Large intestine (tissue), 3 donors: ENCODE results near the gene ATP5F1D. TPM values are rescaled to one million over a fixed set of nuclear protein-coding genes. Genes with fewer than 3 reads are reported as not detected.

Experiments used
- DNase-seq, 2 donors: peaks; one replicate each; pipeline versions ENCODE4 v3.0.0 to v3.0.0-alpha.2; 2013
- H3K27ac ChIP-seq: one replicate; pipeline ENCODE4 v1.5.1; 2013; ENCODE audit warnings: low read length
- H3K27me3 ChIP-seq: 2 replicates; pipeline ENCODE4 v1.6.1; 2013; ENCODE audit warnings: low read length; ENCODE audit not compliant: control insufficient read depth, insufficient read depth
- H3K36me3 ChIP-seq: 2 replicates; pipeline ENCODE4 v1.6.1; 2013; ENCODE audit warnings: low read length; ENCODE audit not compliant: control insufficient read depth, insufficient read depth
- H3K4me1 ChIP-seq: one replicate; pipeline ENCODE4 v1.6.1; 2013; ENCODE audit warnings: low read length; ENCODE audit not compliant: control insufficient read depth, insufficient read depth
- H3K4me3 ChIP-seq: one replicate; pipeline ENCODE4 v1.5.1; 2013; ENCODE audit warnings: low read length
- H3K9me3 ChIP-seq: one replicate; pipeline ENCODE4 v1.6.1; 2013; ENCODE audit warnings: mild to moderate bottlenecking, low read depth, low read length, moderate library complexity; ENCODE audit not compliant: control insufficient read depth
- WGBS: methylation state at CpG from one replicate; pipeline ENCODE4 v1.1.5; 2013; ENCODE audit warnings: low lambda C conversion rate; ENCODE audit not compliant: insufficient coverage; 5-methylcytosine and 5-hydroxymethylcytosine counted together
- polyA plus RNA-seq: library from polyadenylated mRNA; unstranded; fragments of 120-200 nt; gene quantifications from one replicate; pipeline ENCODE4 v1.2.1, GENCODE V29; 2013

ATP5F1D gene
- polyA plus RNA-seq, 1 donor: 136 TPM

GRCh38 chr19:1267477-1268225 is 26.1 kb downstream of the ATP5F1D start:
- WGBS: no CpG with 5 or more reads among the region's 35 CpGs
- peaks cover 7% of the 10 kb centered on the region for H3K9me3 ChIP-seq
- H3K4me3 ChIP-seq: peak overlapping the region; percentile 42
- H3K27ac ChIP-seq: no peak overlapping the region
- H3K27me3 ChIP-seq: no peaks in the 10 kb centered on the region
- peak in 1 of 2 donors; percentile 51 for DNase-seq
- H3K36me3 ChIP-seq: peaks cover 23% of the 10 kb centered on the region
- peaks cover 71% of the 10 kb centered on the region for H3K4me1 ChIP-seq

GRCh38 chr19:1268226-1269064 is 26.9 kb downstream of the ATP5F1D start:
- DNase-seq: no peak
- H3K27ac ChIP-seq: peak overlapping the region; percentile 66
- no peak overlapping the region for H3K4me3 ChIP-seq
- no peaks in the 10 kb centered on the region for H3K27me3 ChIP-seq
- H3K4me1 ChIP-seq: peaks cover 71% of the 10 kb centered on the region
- peaks cover 6% of the 10 kb centered on the region for H3K9me3 ChIP-seq
- WGBS: no CpG with 5 or more reads among the region's 40 CpGs
- H3K36me3 ChIP-seq: peaks cover 30% of the 10 kb centered on the region

GRCh38 chr19:1269065-1269477 is 27.5 kb downstream of the ATP5F1D start, which contains the start of gene CIRBP:
CIRBP (plus strand) TSS chr19:1269332; CDS start chr19:1270934, 1,602 bp downstream.
- Histone ChIP-seq H3K36me3 (peaks cover 37% of the 10 kb centered on the region), H3K4me1 (peaks cover 76% of the 10 kb centered on the region), H3K27ac (peak within 1 kb of the TSS; percentile 66), H3K4me3 (peak within 1 kb of the TSS; percentile 74), H3K27me3 (no peaks in the 10 kb centered on the region), H3K9me3 (peaks cover 8% of the 10 kb centered on the region)
- peak; percentile 99 to 100 for DNase-seq
- WGBS: no CpG with 5 or more reads among the region's 50 CpGs

- H3K4me1 ChIP-seq: peaks cover 76% of the 10 kb centered on the region
- WGBS: 0% methylated on average over 1 of the region's 64 CpGs
- peak overlapping the region; percentile 74 for H3K4me3 ChIP-seq
- DNase-seq: peak; percentile 81 to 86
- peaks cover 42% of the 10 kb centered on the region for H3K36me3 ChIP-seq
- H3K27me3 ChIP-seq: no peaks in the 10 kb centered on the region
- H3K27ac ChIP-seq: peak overlapping the region; percentile 66
- H3K9me3 ChIP-seq: peaks cover 14% of the 10 kb centered on the region
These were observed 28.1 kb downstream of the ATP5F1D start for GRCh38 chr19:1269478-1270212.

- Histone ChIP-seq H3K4me3 (peak overlapping the region; percentile 74), H3K36me3 (peaks cover 48% of the 10 kb centered on the region), H3K27me3 (no peaks in the 10 kb centered on the region), H3K27ac (peak overlapping the region; percentile 66), H3K4me1 (peaks cover 74% of the 10 kb centered on the region), H3K9me3 (peaks cover 20% of the 10 kb centered on the region)
- no peak for DNase-seq
- WGBS: no CpG with 5 or more reads among the region's 8 CpGs
These were observed 28.8 kb downstream of the ATP5F1D start for GRCh38 chr19:1270213-1270853.

GRCh38 chr19:1270854-1271527 is 29.4 kb downstream of the ATP5F1D start:
- H3K27me3 ChIP-seq: no peaks in the 10 kb centered on the region

GRCh38 chr19:1271528-1272422 is 30.2 kb downstream of the ATP5F1D start:
- peak overlapping the region; percentile 74 for H3K4me3 ChIP-seq
- H3K4me1 ChIP-seq: peaks cover 73% of the 10 kb centered on the region
- H3K36me3 ChIP-seq: peaks cover 48% of the 10 kb centered on the region
- H3K27me3 ChIP-seq: no peaks in the 10 kb centered on the region
- no peak for DNase-seq
- no CpG with 5 or more reads among the region's 37 CpGs for WGBS
- no peak overlapping the region for H3K27ac ChIP-seq
- peaks cover 24% of the 10 kb centered on the region for H3K9me3 ChIP-seq

More at GRCh38 chr19:1270854-1271527, 29.4 kb downstream of the ATP5F1D start:
- Histone ChIP-seq H3K36me3 (peaks cover 48% of the 10 kb centered on the region), H3K27ac (no peak overlapping the region), H3K9me3 (peaks cover 23% of the 10 kb centered on the region), H3K4me3 (peak overlapping the region; percentile 74), H3K4me1 (peaks cover 69% of the 10 kb centered on the region)
- WGBS: no CpG with 5 or more reads among the region's 26 CpGs
- DNase-seq: no peak

- Histone ChIP-seq H3K27ac (peak overlapping the region; percentile 5), H3K36me3 (peaks cover 48% of the 10 kb centered on the region), H3K9me3 (peaks cover 24% of the 10 kb centered on the region), H3K4me3 (no peak overlapping the region), H3K4me1 (peaks cover 69% of the 10 kb centered on the region), H3K27me3 (no peaks in the 10 kb centered on the region)
- no peak for DNase-seq
- WGBS: 71% methylated on average over 6 of the region's 33 CpGs
These were observed 31.1 kb downstream of the ATP5F1D start for GRCh38 chr19:1272423-1273262.
